ENCODE data around the gene NSRP1. TPM values are rescaled to one million over a fixed set of nuclear protein-coding genes. Genes with fewer than 3 reads are reported as not detected.

NSRP1 gene
- total RNA-seq, 6 experiments from 2014 or later: 19.4 to 28.1 (median 27.0) TPM

GRCh38 chr17:30160419-30161172, 44.0 kb downstream of the NSRP1 start:
- Mint-ChIP-seq H3K9me3 (no peaks in the 10 kb centered on the region; the same call in 1 of the 2 replicates), H3K27me3 (ENCODE audit: insufficient read depth) (no peaks in the 10 kb centered on the region; the same call in 1 of the 2 replicates), H3K27ac (no peak overlapping the region), H3K4me3 (no peak overlapping the region), H3K4me1 (ENCODE audit: low read depth) (peaks cover 16% of the 10 kb centered on the region), H3K36me3 (ENCODE audit: low read depth) (peaks cover 40% of the 10 kb centered on the region)
- no peak for DNase-seq
- TF ChIP-seq CTCF (IDR thresholded peaks at IDR 0.05): no peak

- Mint-ChIP-seq H3K36me3 (ENCODE audit: low read depth) (peaks cover 40% of the 10 kb centered on the region), H3K27me3 (ENCODE audit: insufficient read depth) (no peaks in the 10 kb centered on the region), H3K9me3 (no peaks in the 10 kb centered on the region; the same call in 1 of the 2 replicates), H3K4me3 (no peak overlapping the region), H3K27ac (no peak overlapping the region), H3K4me1 (ENCODE audit: low read depth) (peaks cover 22% of the 10 kb centered on the region)
- TF ChIP-seq CTCF (IDR thresholded peaks at IDR 0.05): no peak
- DNase-seq: no peak
Observed at GRCh38 chr17:30161601-30162000, 45.0 kb downstream of the NSRP1 start.

GRCh38 chr17:30164531-30164930, 47.9 kb downstream of the NSRP1 start:
- Mint-ChIP-seq H3K27ac (no peak overlapping the region), H3K4me3 (no peak overlapping the region), H3K36me3 (ENCODE audit: low read depth) (peaks cover 18% of the 10 kb centered on the region), H3K27me3 (ENCODE audit: insufficient read depth) (no peaks in the 10 kb centered on the region), H3K9me3 (no peaks in the 10 kb centered on the region), H3K4me1 (ENCODE audit: low read depth) (peaks cover 22% of the 10 kb centered on the region)
- TF ChIP-seq CTCF (IDR thresholded peaks at IDR 0.05): no peak
- DNase-seq: no peak

GRCh38 chr17:30165147-30165546, 48.5 kb downstream of the NSRP1 start:
- Mint-ChIP-seq H3K9me3 (no peaks in the 10 kb centered on the region), H3K27ac (no peak overlapping the region), H3K27me3 (ENCODE audit: insufficient read depth) (no peaks in the 10 kb centered on the region), H3K36me3 (ENCODE audit: low read depth) (peaks cover 13% of the 10 kb centered on the region), H3K4me1 (ENCODE audit: low read depth) (peaks cover 18% of the 10 kb centered on the region), H3K4me3 (no peak overlapping the region)
- no peak for DNase-seq
- no peak for TF ChIP-seq CTCF (IDR thresholded peaks at IDR 0.05)

GRCh38 chr17:30165960-30166359, 49.3 kb downstream of the NSRP1 start:
- Mint-ChIP-seq H3K27ac (no peak overlapping the region), H3K9me3 (no peaks in the 10 kb centered on the region), H3K4me1 (ENCODE audit: low read depth) (peaks cover 20% of the 10 kb centered on the region), H3K27me3 (ENCODE audit: insufficient read depth) (no peaks in the 10 kb centered on the region), H3K36me3 (ENCODE audit: low read depth) (peaks cover 9% of the 10 kb centered on the region), H3K4me3 (no peak overlapping the region)
- no peak for TF ChIP-seq CTCF (IDR thresholded peaks at IDR 0.05)
- no peak for DNase-seq

All from HFFc6 (cell line).